Keratinocyte (primary cell): ENCODE data around the gene MTMR3. TPM values are rescaled to one million over a fixed set of nuclear protein-coding genes. Genes with fewer than 3 reads are reported as not detected.

Experiments used
- DNase-seq: peaks from one replicate; pipeline ENCODE4 v3.0.0-alpha.2; 2011; ENCODE audit warnings: low read depth, missing footprints, low spot score
- FAIRE-seq: peaks from 2 replicates; lab custom pipeline; 2011; peaks lifted over from hg19 to GRCh38; lab: Jason Lieb, UNC
- H2AFZ ChIP-seq: 2 replicates; pipeline ENCODE4 v1.6.0; 2012; ENCODE audit warnings: low read length, control low read depth, inconsistent platforms; ENCODE audit not compliant: control insufficient read depth
- H3K27ac ChIP-seq: 2 replicates; pipeline ENCODE4 v1.5.1; 2011; ENCODE audit warnings: low read length; ENCODE audit not compliant: control insufficient read depth, insufficient read depth
- H3K27me3 ChIP-seq: 3 replicates; pipeline ENCODE4 v1.6.0; 2011; ENCODE audit warnings: low read length; ENCODE audit not compliant: control insufficient read depth, insufficient read depth; ENCODE audit errors: extremely low read depth
- H3K36me3 ChIP-seq, 2 experiments: 2 replicates in 1 of 2; 3 replicates in 1 of 2; pipeline ENCODE4 v1.5.1; 2011; ENCODE audit warnings: low read length in 2 of 2, mild to moderate bottlenecking in 1 of 2; ENCODE audit not compliant: control insufficient read depth in 2 of 2, insufficient read depth in 2 of 2; ENCODE audit errors: extremely low read depth in 1 of 2
- H3K4me1 ChIP-seq: 3 replicates; pipeline ENCODE4 v1.5.1; 2011; ENCODE audit warnings: low read length; ENCODE audit not compliant: control insufficient read depth, insufficient read depth; ENCODE audit errors: extremely low read depth
- H3K4me2 ChIP-seq: 3 replicates; pipeline ENCODE4 v1.6.0; 2011; ENCODE audit warnings: low read depth, low read length; ENCODE audit not compliant: control insufficient read depth, insufficient read depth; ENCODE audit errors: extremely low read depth
- H3K4me3 ChIP-seq, 3 experiments: fragments of 200-600 bp in 1 of 3; sonication (generic) in 1 of 3; 2 replicates in 2 of 3; 3 replicates in 1 of 3; pipeline ENCODE4 v1.5.1; 2011 to 2016; ENCODE audit warnings: low read length in 3 of 3, mild to moderate bottlenecking in 3 of 3, control low read depth in 2 of 3, inconsistent platforms in 1 of 3, low read depth in 1 of 3, mixed read lengths in 1 of 3, mixed run types in 1 of 3, moderate library complexity in 1 of 3; ENCODE audit not compliant: control insufficient read depth in 2 of 3, insufficient read depth in 2 of 3; ENCODE audit errors: extremely low read depth in 1 of 3
- H3K79me2 ChIP-seq: 2 replicates; pipeline ENCODE4 v1.6.0; 2012; ENCODE audit warnings: low read length; ENCODE audit not compliant: control insufficient read depth, insufficient read depth
- H3K9ac ChIP-seq: 3 replicates; pipeline ENCODE4 v1.6.0; 2011; ENCODE audit warnings: low read length; ENCODE audit not compliant: control insufficient read depth, insufficient read depth; ENCODE audit errors: extremely low read depth
- H3K9me1 ChIP-seq: 3 replicates; pipeline ENCODE4 v1.6.0; 2011; ENCODE audit warnings: low read length; ENCODE audit not compliant: control insufficient read depth, insufficient read depth; ENCODE audit errors: extremely low read depth
- H3K9me3 ChIP-seq: 2 replicates; pipeline ENCODE4 v1.5.1; 2012; ENCODE audit warnings: low read depth, low read length; ENCODE audit not compliant: control insufficient read depth
- H4K20me1 ChIP-seq: 3 replicates; pipeline ENCODE4 v1.6.0; 2011; ENCODE audit warnings: low read length; ENCODE audit not compliant: control insufficient read depth, insufficient read depth; ENCODE audit errors: extremely low read depth
- EZH2 ChIP-seq: IDR thresholded peaks from one replicate; pipeline ENCODE4 v1.6.1; 2012; ENCODE audit warnings: inconsistent platforms, mild to moderate bottlenecking, low read length, moderate library complexity
- dilution Hi-C: fragments of 300-500 bp; cut with MboI; formaldehyde crosslinking; loops from one replicate; pipeline ENCODE4 v1.7.0; 2020; ENCODE audit warnings: low sequenced_read_pairs; ENCODE audit not compliant: extremely low pct_ligation_motif_present
- polyA plus RNA-seq, 5 experiments: library from polyadenylated mRNA; depleted of rRNA in 3 of 5; stranded (reverse) in 3 of 5; stranded (forward) in 1 of 5; unstranded in 1 of 5; fragments of >200 nt; gene quantifications; 1 replicate in 1 of 5; 2 replicates in 3 of 5; 3 replicates in 1 of 5; pipeline versions ENCODE4 v1.2.1 to v1.2.3, GENCODE V29; 2011 to 2012; ENCODE audit warnings: missing spikeins in 2 of 5, low read depth in 1 of 5, low replicate concordance in 1 of 5
- TF ChIP-seq, protein P1 (sequence below), 3 experiments: IDR thresholded peaks in 1 of 3; conservative IDR thresholded peaks in 1 of 3; optimal IDR thresholded peaks in 1 of 3; 2 replicates in 2 of 3; 3 replicates in 1 of 3; pipeline versions ENCODE3 to v1.5.1; 2011; ENCODE audit warnings: low read length in 3 of 3, mild to moderate bottlenecking in 3 of 3, moderate library complexity in 2 of 3, control low read depth in 1 of 3, inconsistent platforms in 1 of 3; ENCODE audit not compliant: insufficient read depth in 2 of 3; ENCODE audit errors: extremely low read depth in 1 of 3

Gene MTMR3
- polyA plus RNA-seq, 1 donor (not counting 4 experiments of a cell fraction or from before 2014, with no cell fraction given): 16.5 TPM

DNA sequence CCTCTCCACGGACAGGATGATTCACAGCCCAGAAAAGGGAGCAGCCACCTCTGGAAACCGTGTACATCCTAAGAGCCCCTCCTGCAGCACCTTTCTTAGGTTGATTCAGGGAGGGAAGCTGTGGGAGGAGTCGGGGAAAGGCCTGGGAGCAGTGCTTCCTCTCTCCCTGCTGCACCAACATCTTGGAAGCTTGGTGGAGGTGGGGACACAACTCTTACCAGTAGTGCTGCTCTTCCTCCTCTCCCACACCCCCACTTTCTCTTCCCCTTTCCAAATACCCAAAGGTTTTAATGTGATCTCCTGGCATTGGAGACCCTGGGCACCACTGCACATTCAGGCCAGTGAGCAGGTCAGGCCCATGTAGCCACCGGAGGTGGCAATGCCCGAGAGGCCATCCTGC, 150.9 kb downstream of the MTMR3 start:
- Histone ChIP-seq H3K27ac (no peak overlapping the region), H2AFZ (no peak overlapping the region), H3K4me1 (peaks cover 15% of the 10 kb centered on the region), H3K9me3 (no peaks in the 10 kb centered on the region), H3K79me2 (no peaks in the 10 kb centered on the region), H3K27me3 (no peaks in the 10 kb centered on the region), H3K4me3 (no peak overlapping the region), H3K4me2 (no peak overlapping the region), H3K9me1 (no peaks in the 10 kb centered on the region), H3K36me3 (peaks cover under 1 to 3% of the 10 kb centered on the region in 2 experiments), H3K9ac (no peak overlapping the region), H4K20me1 (no peaks in the 10 kb centered on the region)
- dilution Hi-C loops: no loop called here
- FAIRE-seq: no peak
- DNase-seq: no peak
- TF ChIP-seq, protein P1, sequence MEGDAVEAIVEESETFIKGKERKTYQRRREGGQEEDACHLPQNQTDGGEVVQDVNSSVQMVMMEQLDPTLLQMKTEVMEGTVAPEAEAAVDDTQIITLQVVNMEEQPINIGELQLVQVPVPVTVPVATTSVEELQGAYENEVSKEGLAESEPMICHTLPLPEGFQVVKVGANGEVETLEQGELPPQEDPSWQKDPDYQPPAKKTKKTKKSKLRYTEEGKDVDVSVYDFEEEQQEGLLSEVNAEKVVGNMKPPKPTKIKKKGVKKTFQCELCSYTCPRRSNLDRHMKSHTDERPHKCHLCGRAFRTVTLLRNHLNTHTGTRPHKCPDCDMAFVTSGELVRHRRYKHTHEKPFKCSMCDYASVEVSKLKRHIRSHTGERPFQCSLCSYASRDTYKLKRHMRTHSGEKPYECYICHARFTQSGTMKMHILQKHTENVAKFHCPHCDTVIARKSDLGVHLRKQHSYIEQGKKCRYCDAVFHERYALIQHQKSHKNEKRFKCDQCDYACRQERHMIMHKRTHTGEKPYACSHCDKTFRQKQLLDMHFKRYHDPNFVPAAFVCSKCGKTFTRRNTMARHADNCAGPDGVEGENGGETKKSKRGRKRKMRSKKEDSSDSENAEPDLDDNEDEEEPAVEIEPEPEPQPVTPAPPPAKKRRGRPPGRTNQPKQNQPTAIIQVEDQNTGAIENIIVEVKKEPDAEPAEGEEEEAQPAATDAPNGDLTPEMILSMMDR (optimal IDR thresholded peaks at IDR 0.05 in 1 of 3, IDR thresholded peaks at IDR 0.05 in 1 of 3, conservative IDR thresholded peaks at IDR 0.05 in 1 of 3; ENCODE audit: extremely low read depth in 1 of 3, insufficient read depth in 2 of 3, low read length in 3 of 3): no peak
- TF ChIP-seq EZH2: no peak

DNA sequence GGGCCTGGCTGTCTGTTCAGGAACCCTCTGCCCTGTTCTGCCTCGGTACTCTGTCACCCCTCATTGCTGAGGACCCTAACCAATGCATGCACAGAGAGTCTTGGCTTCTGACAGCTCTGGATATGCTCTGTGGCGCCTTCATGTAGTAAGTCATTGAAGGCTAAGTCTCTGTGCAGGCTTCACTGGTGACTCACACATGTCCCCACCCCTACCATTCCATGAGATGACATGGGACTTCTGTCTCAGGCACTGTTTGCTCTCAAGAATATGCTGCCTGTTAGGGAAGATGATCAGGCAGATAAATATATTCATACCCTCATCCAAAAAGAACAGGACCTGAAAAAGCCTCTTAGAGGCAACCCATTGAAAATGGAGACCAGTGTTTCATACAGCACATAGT, 153.7 kb downstream of the MTMR3 start:
- no peak overlapping the region for H3K4me2 ChIP-seq
- no peak for FAIRE-seq
- no peak overlapping the region for H3K4me3 ChIP-seq
- no peaks in the 10 kb centered on the region for H3K27me3 ChIP-seq
- H4K20me1 ChIP-seq: no peaks in the 10 kb centered on the region
- H3K9me3 ChIP-seq: no peaks in the 10 kb centered on the region
- no peaks in the 10 kb centered on the region for H3K9me1 ChIP-seq
- no peaks in the 10 kb centered on the region for H3K79me2 ChIP-seq
- DNase-seq: no peak
- dilution Hi-C loops: no loop called here
- no peak overlapping the region for H2AFZ ChIP-seq
- H3K4me1 ChIP-seq: peaks cover 15% of the 10 kb centered on the region
- no peak overlapping the region for H3K27ac ChIP-seq
- no peaks in the 10 kb centered on the region for H3K36me3 ChIP-seq
- no peak overlapping the region for H3K9ac ChIP-seq
- TF ChIP-seq, protein P1 (optimal IDR thresholded peaks at IDR 0.05 in 1 of 3, IDR thresholded peaks at IDR 0.05 in 1 of 3, conservative IDR thresholded peaks at IDR 0.05 in 1 of 3; ENCODE audit: extremely low read depth in 1 of 3, insufficient read depth in 2 of 3, low read length in 3 of 3): no peak
- no peak for TF ChIP-seq EZH2
